ENCODE data around the gene PITPNM1. TPM values are rescaled to one million over a fixed set of nuclear protein-coding genes. Genes with fewer than 3 reads are reported as not detected.

The PITPNM1 gene
- total RNA-seq, 1 experiment from 2014 or later: 70.4 TPM

- Histone ChIP-seq H3K4me1 (ENCODE audit: control insufficient read depth, insufficient read depth, low read length) (peaks cover 25% of the 10 kb centered on the region), H3K27ac (ENCODE audit: low read length) (peak overlapping the region; percentile 88), H3K4me3 (ENCODE audit: low read depth in 2 of 2, low read length in 2 of 2) (peak overlapping the region; percentile 68 to 82), H3K27me3 (ENCODE audit: control insufficient read depth, insufficient read depth, low read length) (no peaks in the 10 kb centered on the region), H3K9me3 (ENCODE audit: control insufficient read depth, insufficient read depth, low read depth, low read length) (no peaks in the 10 kb centered on the region), H3K36me3 (ENCODE audit: control insufficient read depth, insufficient read depth, low read length) (no peaks in the 10 kb centered on the region; the same call in 1 of the 2 replicates)
- BruUV-seq (replicated peaks): no TSS peak
- no peak for TF ChIP-seq CTCF (IDR thresholded peaks at IDR 0.05)
- ChIA-PET POLR2A (no interaction called here), CTCF (interaction anchor here (0.9 kb wide), 1 partner anchor 69 kb away, joined by 3 read pairs; no protein-coding TSS in a partner anchor)
- ATAC-seq (no peak; the same call in 1 of the 2 replicates), DNase-seq (ENCODE audit: low read depth, low spot score) (no peak)
- intact Hi-C loops (cut with micrococcal nuclease; ENCODE audit: unreplicated experiment) (loop anchor here (5.0 kb wide), 1 partner anchor 95 kb away; no protein-coding TSS in a partner anchor), in situ Hi-C loops (cut with HindIII; ENCODE audit: low pct_unique_long_range_greater_than_20kb, low sequenced_read_pairs) (no loop called here)
Measured at GRCh38 chr11:67507242-67507863, 2.2 kb upstream of the PITPNM1 start.

- in situ Hi-C loops (cut with HindIII; ENCODE audit: low pct_unique_long_range_greater_than_20kb, low sequenced_read_pairs) (no loop called here), intact Hi-C loops (cut with micrococcal nuclease; ENCODE audit: unreplicated experiment) (loop anchor here (5.0 kb wide), 1 partner anchor 94 kb away; no protein-coding TSS in a partner anchor)
- ChIA-PET POLR2A (no interaction called here), CTCF (interaction anchor here (0.7 kb wide), 1 partner anchor 69 kb away, joined by 3 read pairs; the partner anchor contains the start of gene PTPRCAP)
- ATAC-seq (no peak), DNase-seq (ENCODE audit: low read depth, low spot score) (no peak)
- Histone ChIP-seq H3K4me3 (ENCODE audit: low read depth in 2 of 2, low read length in 2 of 2) (peak overlapping the region; percentile 68 to 82), H3K9me3 (ENCODE audit: control insufficient read depth, insufficient read depth, low read depth, low read length) (no peaks in the 10 kb centered on the region), H3K27ac (ENCODE audit: low read length) (peak overlapping the region; percentile 88), H3K36me3 (ENCODE audit: control insufficient read depth, insufficient read depth, low read length) (no peaks in the 10 kb centered on the region; the same call in 1 of the 2 replicates), H3K27me3 (ENCODE audit: control insufficient read depth, insufficient read depth, low read length) (no peaks in the 10 kb centered on the region), H3K4me1 (ENCODE audit: control insufficient read depth, insufficient read depth, low read length) (peaks cover 25% of the 10 kb centered on the region)
- TF ChIP-seq TCF7L2 (IDR thresholded peaks at IDR 0.05; ENCODE audit: low read depth, low read length) (no peak), REST (IDR thresholded peaks at IDR 0.05; ENCODE audit: insufficient read depth in 1 of 2, low read depth in 2 of 2, low read length in 1 of 2) (no peak), CTCF (IDR thresholded peaks at IDR 0.05) (no peak; the same call in 1 of the 2 replicates), POLR2AphosphoS5 (IDR thresholded peaks at IDR 0.05; ENCODE audit: low read depth, low read length) (no peak), SIN3A (IDR thresholded peaks at IDR 0.05; ENCODE audit: borderline replicate concordance, insufficient read depth, low read depth, low read length) (no peak)
- BruUV-seq (replicated peaks): TSS peak; percentile 95
Measured at GRCh38 chr11:67506426-67507051, 1.4 kb upstream of the PITPNM1 start.

All from Panc1 (cell line).